IMR-90 (cell line): ENCODE data around the gene RAB8B. TPM values are rescaled to one million over a fixed set of nuclear protein-coding genes. Genes with fewer than 3 reads are reported as not detected.

Experiments
- ATAC-seq: fragments of 200-7000 bp; cut with Tn5 transposase; 2 replicates; pipeline ENCODE4 v1.9.1; 2020; ENCODE audit warnings: low read depth, mild to moderate bottlenecking, moderate library complexity
- BruUV-seq: library from RNA; stranded (reverse); fragments of 400-500 nt; replicated peaks from 2 replicates; lab custom pipeline; 2021; lab: Mats Ljungman, UMichigan
- CTCF ChIA-PET: fragments of 300-600 bp; formaldehyde crosslinking; extraction: SDS; loops from one replicate; lab custom pipeline; 2021; ENCODE audit warnings: antibody characterized with exemption; lab: Yijun Ruan, JAX
- POLR2A ChIA-PET: fragments of 300-600 bp; sonication (Branson Sonifier 250); formaldehyde crosslinking; loops from one replicate; lab custom pipeline; 2022; ENCODE audit warnings: antibody characterized with exemption; ENCODE audit not compliant: unreplicated experiment; lab: Charles Lee
- DNase-seq: peaks from one replicate; pipeline ENCODE4 v3.0.0; 2013
- H2AFZ ChIP-seq: replicated peaks from 2 replicates; pipeline ENCODE3; 2013; ENCODE audit warnings: low read length, mild to moderate bottlenecking; ENCODE audit not compliant: poor library complexity
- H2AK5ac ChIP-seq: 2 replicates; pipeline ENCODE4 v1.6.1; 2013; ENCODE audit warnings: low read depth, low read length, inconsistent platforms
- H2AK9ac ChIP-seq: replicated peaks from 2 replicates; pipeline ENCODE3; 2013; ENCODE audit warnings: mild to moderate bottlenecking, low read depth, low read length, moderate library complexity; ENCODE audit not compliant: poor library complexity
- H2BK120ac ChIP-seq: 2 replicates; pipeline ENCODE4 v1.6.1; 2013; ENCODE audit warnings: low read depth, low read length, inconsistent platforms
- H2BK15ac ChIP-seq: 3 replicates; pipeline ENCODE4 v1.6.1; 2013; ENCODE audit warnings: low read depth, low read length, inconsistent platforms
- H2BK20ac ChIP-seq: 2 replicates; pipeline ENCODE4 v1.6.1; 2013; ENCODE audit warnings: low read depth, mild to moderate bottlenecking, inconsistent platforms, low read length, moderate library complexity
- H2BK5ac ChIP-seq: 2 replicates; pipeline ENCODE4 v1.6.1; 2013; ENCODE audit warnings: mild to moderate bottlenecking, low read depth, low read length, inconsistent platforms; ENCODE audit not compliant: poor library complexity, severe bottlenecking
- H3K14ac ChIP-seq: replicated peaks from 2 replicates; pipeline ENCODE4 v1.6.1; 2013; ENCODE audit warnings: low read depth, low read length, inconsistent platforms
- H3K18ac ChIP-seq: 2 replicates; pipeline ENCODE4 v1.6.1; 2013; ENCODE audit warnings: low read depth, low read length, control low read depth
- H3K23ac ChIP-seq: 2 replicates; pipeline ENCODE4 v1.6.1; 2013; ENCODE audit warnings: low read depth, low read length, inconsistent platforms
- H3K27ac ChIP-seq: 2 replicates; pipeline ENCODE4 v1.5.1; 2013; ENCODE audit warnings: mild to moderate bottlenecking, control low read depth, low read length; ENCODE audit not compliant: insufficient read depth
- H3K27me3 ChIP-seq: 2 replicates; pipeline ENCODE4 v1.6.1; 2013; ENCODE audit warnings: low read length; ENCODE audit not compliant: control insufficient read depth, insufficient read depth
- H3K36me3 ChIP-seq: 2 replicates; pipeline ENCODE4 v1.6.1; 2013; ENCODE audit warnings: low read length, mixed read lengths; ENCODE audit not compliant: control insufficient read depth, insufficient read depth
- H3K4ac ChIP-seq: 2 replicates; pipeline ENCODE4 v1.6.1; 2013; ENCODE audit warnings: low read depth, low read length, inconsistent platforms
- H3K4me1 ChIP-seq: 2 replicates; pipeline ENCODE4 v1.6.1; 2013; ENCODE audit warnings: low read length, mixed read lengths; ENCODE audit not compliant: control insufficient read depth, insufficient read depth
- H3K4me2 ChIP-seq: 2 replicates; pipeline ENCODE4 v1.6.1; 2013; ENCODE audit warnings: low read depth, mild to moderate bottlenecking, control low read depth, low read length, moderate library complexity
- H3K4me3 ChIP-seq: 2 replicates; pipeline ENCODE4 v1.5.1; 2013; ENCODE audit warnings: low read depth, mild to moderate bottlenecking, control low read depth, low read length, moderate library complexity; ENCODE audit not compliant: insufficient read depth
- H3K56ac ChIP-seq: 2 replicates; pipeline ENCODE4 v1.6.1; 2013; ENCODE audit warnings: low read length, inconsistent platforms; ENCODE audit not compliant: insufficient read depth; ENCODE audit errors: extremely low read depth
- H3K79me1 ChIP-seq, 2 experiments: 2 replicates each; pipeline ENCODE4 v1.6.1; 2013; ENCODE audit warnings: low read length in 2 of 2, inconsistent platforms in 1 of 2, low read depth in 1 of 2
- H3K9ac ChIP-seq: 2 replicates; pipeline ENCODE4 v1.6.1; 2013; ENCODE audit warnings: low read depth, low read length, control low read depth
- H3K9me1 ChIP-seq: 2 replicates; pipeline ENCODE4 v1.6.1; 2013; ENCODE audit warnings: low read length, inconsistent platforms; ENCODE audit not compliant: insufficient read depth
- H3K9me3 ChIP-seq: 2 replicates; pipeline ENCODE4 v1.6.1; 2013; ENCODE audit warnings: low read length; ENCODE audit not compliant: control insufficient read depth, insufficient read depth
- H4K20me1 ChIP-seq: 2 replicates; pipeline ENCODE4 v1.6.1; 2013; ENCODE audit warnings: low read length, inconsistent platforms; ENCODE audit not compliant: insufficient read depth
- H4K5ac ChIP-seq: 2 replicates; pipeline ENCODE4 v1.6.1; 2013; ENCODE audit warnings: mild to moderate bottlenecking, low read depth, low read length, control low read depth
- H4K8ac ChIP-seq, 2 experiments: 2 replicates each; pipeline ENCODE4 v1.6.1; 2013; ENCODE audit warnings: low read depth in 2 of 2, low read length in 2 of 2, control low read depth in 1 of 2, inconsistent platforms in 1 of 2
- H4K91ac ChIP-seq: 2 replicates; pipeline ENCODE4 v1.6.1; 2013; ENCODE audit warnings: low read depth, low read length, inconsistent platforms; ENCODE audit not compliant: insufficient read depth
- BHLHE40 ChIP-seq: fragments of 150-350 bp; IDR thresholded peaks from 2 replicates; pipeline ENCODE4 v1.6.1; 2016; ENCODE audit warnings: mild to moderate bottlenecking, low read depth, low read length
- CEBPB ChIP-seq: IDR thresholded peaks from 2 replicates; pipeline ENCODE4 v1.6.1; 2012; ENCODE audit warnings: low read depth, low read length, improper control_type of control experiment
- FOS ChIP-seq: fragments of 150-350 bp; IDR thresholded peaks from 2 replicates; pipeline ENCODE4 v1.6.1; 2016; ENCODE audit warnings: low read depth, low read length
- MAFK ChIP-seq: IDR thresholded peaks from 2 replicates; pipeline ENCODE4 v1.6.1; 2012; ENCODE audit warnings: low read depth, low read length, improper control_type of control experiment
- MAZ ChIP-seq: IDR thresholded peaks from 2 replicates; pipeline ENCODE4 v1.6.1; 2012; ENCODE audit warnings: low read depth, mild to moderate bottlenecking, low read length, improper control_type of control experiment, moderate library complexity, borderline replicate concordance
- NFE2L2 ChIP-seq: fragments of 150-350 bp; IDR thresholded peaks from 2 replicates; pipeline ENCODE4 v1.6.1; 2016; ENCODE audit warnings: low read depth, mild to moderate bottlenecking, low read length
- POLR2A ChIP-seq: IDR thresholded peaks from 2 replicates; pipeline ENCODE4 v1.6.1; 2012; ENCODE audit warnings: mild to moderate bottlenecking, low read depth, low read length
- RAD21 ChIP-seq: IDR thresholded peaks from 2 replicates; pipeline ENCODE4 v1.6.1; 2012; ENCODE audit warnings: low read length, improper control_type of control experiment
- RCOR1 ChIP-seq: IDR thresholded peaks from 2 replicates; pipeline ENCODE4 v1.6.1; 2012; ENCODE audit warnings: mild to moderate bottlenecking, low read length, improper control_type of control experiment; ENCODE audit not compliant: insufficient replicate concordance
- RFX5 ChIP-seq: IDR thresholded peaks from 2 replicates; pipeline ENCODE4 v1.8.0; 2012; ENCODE audit warnings: low read depth, mild to moderate bottlenecking, low read length, moderate library complexity
- SMC3 ChIP-seq: fragments of 150-350 bp; IDR thresholded peaks from 2 replicates; pipeline ENCODE4 v1.6.1; 2016; ENCODE audit warnings: low read depth, mild to moderate bottlenecking, antibody characterized with exemption, low read length, moderate library complexity
- WGBS, 2 experiments: methylation state at CpG; one replicate each; pipeline versions ENCODE4 v1.1.5 to v1.1.7; 2013; ENCODE audit warnings: missing lambda C conversion rate in 2 of 2; ENCODE audit not compliant: insufficient read length in 1 of 2; ENCODE audit errors: extremely low coverage in 2 of 2; 5-methylcytosine and 5-hydroxymethylcytosine counted together
- dilution Hi-C: fragments of 300-500 bp; cut with HindIII; formaldehyde crosslinking; loops from one replicate; pipeline ENCODE4 v1.14.3; 2018; ENCODE audit warnings: low sequenced_read_pairs; ENCODE audit not compliant: unreplicated experiment
- in situ Hi-C: fragments of 300-500 bp; cut with MboI; formaldehyde crosslinking; loops from 3 replicates; pipeline ENCODE4 v1.14.3; 2019; ENCODE audit warnings: low sequenced_read_pairs, inconsistent platforms, mixed read lengths
- intact Hi-C: fragments of 100-400 bp; cut with micrococcal nuclease; formaldehyde crosslinking; loops from 2 replicates; pipeline ENCODE4 v1.10.0; 2022
- polyA plus RNA-seq, 3 experiments: library from polyadenylated mRNA; depleted of rRNA; stranded (reverse); fragments of >200 nt; gene quantifications; 2 replicates each; pipeline ENCODE4 v1.2.3, GENCODE V29; 2012; ENCODE audit warnings: low replicate concordance in 1 of 3
- total RNA-seq: library from RNA; depleted of rRNA; stranded (reverse); fragments of >200 nt; gene quantifications from 2 replicates; pipeline ENCODE4 v1.2.3, GENCODE V29; 2012
- TF ChIP-seq, protein P1 (sequence below): fragments of 150-350 bp; IDR thresholded peaks from 2 replicates; pipeline ENCODE4 v1.6.1; 2017; ENCODE audit warnings: mild to moderate bottlenecking, antibody characterized with exemption, low read length, low read depth
- TF ChIP-seq, protein P2 (sequence below): conservative IDR thresholded peaks from 2 replicates; pipeline ENCODE4 v1.5.1; 2012; ENCODE audit warnings: mild to moderate bottlenecking, low read depth, low read length, improper control_type of control experiment

Gene RAB8B
- total and polyA plus RNA-seq, 2 of the 4 experiments (the other 2 are of a cell fraction), result 19.4 to 29.4 TPM

DNA sequence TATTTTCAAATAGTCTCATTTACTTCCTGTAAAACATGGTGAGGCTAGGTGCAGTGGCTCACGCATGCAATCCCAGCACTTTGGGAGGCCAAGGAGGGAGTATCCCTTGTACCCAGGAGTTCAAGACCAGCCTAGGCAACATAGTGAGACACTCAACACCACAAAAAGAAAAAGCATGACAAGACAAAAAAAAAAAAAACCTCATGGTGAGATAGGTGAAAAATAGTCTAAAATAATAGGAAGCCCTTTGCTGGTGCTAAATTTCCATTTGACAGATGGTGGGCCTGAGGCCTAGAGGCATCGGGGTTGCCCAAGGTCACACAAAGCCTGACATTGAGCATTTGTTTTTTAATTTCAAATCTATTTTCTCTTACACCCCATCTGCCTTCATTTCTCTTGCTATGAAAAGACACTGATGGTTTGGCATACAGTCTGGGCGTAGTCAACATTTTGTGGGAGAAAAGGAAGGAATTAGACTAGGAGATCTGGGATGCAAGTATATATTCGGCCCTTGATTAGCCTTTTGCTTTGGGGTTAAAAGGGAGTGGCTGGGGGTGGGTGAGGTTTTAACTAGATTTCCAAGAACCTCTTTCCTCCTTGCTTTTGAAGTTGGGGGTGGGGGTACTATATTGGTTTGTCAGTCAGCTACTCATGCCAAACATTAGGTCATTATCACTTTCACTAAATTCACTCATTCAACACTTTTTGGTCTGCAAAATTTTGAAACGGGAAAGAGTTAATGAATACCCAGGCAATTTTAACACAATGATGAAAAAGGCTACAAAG lies 11.3 kb downstream of the RAB8B start (continued):
- no peak for TF ChIP-seq BHLHE40

DNA sequence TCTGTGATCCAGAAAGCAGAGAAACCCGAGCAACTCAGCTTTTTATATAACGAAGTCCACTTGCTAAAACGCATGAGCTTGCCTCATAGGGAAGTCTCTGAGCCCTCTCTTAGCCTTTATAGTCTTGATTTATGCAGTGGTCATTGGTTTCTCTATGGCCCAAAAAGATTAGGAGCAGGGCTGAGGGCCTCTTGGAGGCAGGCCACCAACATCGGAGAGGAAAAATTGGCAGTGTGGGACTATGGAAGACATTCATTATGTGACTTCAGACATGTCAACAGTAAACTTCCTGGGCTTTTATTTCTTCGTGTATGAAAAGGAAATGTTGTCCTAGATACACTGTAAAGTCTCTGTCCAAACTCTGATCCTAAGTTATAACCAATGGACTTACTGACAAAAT lies 13.5 kb downstream of the RAB8B start:
- no peak overlapping the region for H2AK5ac ChIP-seq
- intact Hi-C loops, result no loop called here
- H3K27me3 ChIP-seq, result no peaks in the 10 kb centered on the region
- WGBS, 2 experiments, result no CpG with 5 or more reads among the region's 5 CpGs
- dilution Hi-C loops, result no loop called here
- H3K9me3 ChIP-seq, result no peaks in the 10 kb centered on the region
- no peak overlapping the region for H3K9ac ChIP-seq
- ChIA-PET CTCF (no interaction called here), POLR2A (no interaction called here)
- H3K18ac ChIP-seq, result peak overlapping the region; percentile 70; the same call in 1 of the 2 replicates
- no peak overlapping the region for H4K8ac ChIP-seq
- peaks cover 1% of the 10 kb centered on the region; the same call in 1 of the 2 replicates for H3K36me3 ChIP-seq
- H3K4me1 ChIP-seq, result peaks cover 11% of the 10 kb centered on the region
- H4K20me1 ChIP-seq, result peaks cover 21% of the 10 kb centered on the region; the same call in 1 of the 2 replicates
- no peaks in the 10 kb centered on the region; the same call in none of the 2 replicates for H3K9me1 ChIP-seq
- ATAC-seq (no peak), DNase-seq (no peak)
- in situ Hi-C loops, result no loop called here
- no TSS peak for BruUV-seq
- no peak overlapping the region; the same call in 1 of the 2 replicates for H3K23ac ChIP-seq
- H2AK9ac ChIP-seq, result no peak overlapping the region
- H4K5ac ChIP-seq, result 0 out of 2 replicates have a peak overlapping the region, but pooled peaks have one; percentile 62
- H3K4me2 ChIP-seq, result peak overlapping the region; percentile 2; the same call in 1 of the 2 replicates
- H4K91ac ChIP-seq, result no peak overlapping the region
- peaks cover 39 to 76% of the 10 kb centered on the region in 2 experiments for H3K79me1 ChIP-seq
- H3K27ac ChIP-seq, result no peak overlapping the region
- no peak overlapping the region for H2AFZ ChIP-seq
- peak overlapping the region; percentile 37; the same call in 1 of the 2 replicates for H3K14ac ChIP-seq
- no peak overlapping the region for H3K4ac ChIP-seq
- no peak overlapping the region for H3K56ac ChIP-seq
- H2BK120ac ChIP-seq, result no peak overlapping the region
- H2BK20ac ChIP-seq, result no peak overlapping the region
- H2BK15ac ChIP-seq, result 0 out of 3 replicates have a peak overlapping the region, but pooled peaks have one; percentile 38
- H2BK5ac ChIP-seq, result no peak overlapping the region
- H3K4me3 ChIP-seq, result no peak overlapping the region
- TF ChIP-seq SMC3 (no peak), RCOR1 (no peak), MAFK (no peak), MAZ (no peak), RAD21 (no peak), BHLHE40 (no peak), CEBPB (no peak), FOS (no peak), RFX5 (no peak), NFE2L2 (no peak), POLR2A (no peak)
- TF ChIP-seq, protein P1, sequence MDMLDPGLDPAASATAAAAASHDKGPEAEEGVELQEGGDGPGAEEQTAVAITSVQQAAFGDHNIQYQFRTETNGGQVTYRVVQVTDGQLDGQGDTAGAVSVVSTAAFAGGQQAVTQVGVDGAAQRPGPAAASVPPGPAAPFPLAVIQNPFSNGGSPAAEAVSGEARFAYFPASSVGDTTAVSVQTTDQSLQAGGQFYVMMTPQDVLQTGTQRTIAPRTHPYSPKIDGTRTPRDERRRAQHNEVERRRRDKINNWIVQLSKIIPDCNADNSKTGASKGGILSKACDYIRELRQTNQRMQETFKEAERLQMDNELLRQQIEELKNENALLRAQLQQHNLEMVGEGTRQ, result no peak
- TF ChIP-seq, protein P2, sequence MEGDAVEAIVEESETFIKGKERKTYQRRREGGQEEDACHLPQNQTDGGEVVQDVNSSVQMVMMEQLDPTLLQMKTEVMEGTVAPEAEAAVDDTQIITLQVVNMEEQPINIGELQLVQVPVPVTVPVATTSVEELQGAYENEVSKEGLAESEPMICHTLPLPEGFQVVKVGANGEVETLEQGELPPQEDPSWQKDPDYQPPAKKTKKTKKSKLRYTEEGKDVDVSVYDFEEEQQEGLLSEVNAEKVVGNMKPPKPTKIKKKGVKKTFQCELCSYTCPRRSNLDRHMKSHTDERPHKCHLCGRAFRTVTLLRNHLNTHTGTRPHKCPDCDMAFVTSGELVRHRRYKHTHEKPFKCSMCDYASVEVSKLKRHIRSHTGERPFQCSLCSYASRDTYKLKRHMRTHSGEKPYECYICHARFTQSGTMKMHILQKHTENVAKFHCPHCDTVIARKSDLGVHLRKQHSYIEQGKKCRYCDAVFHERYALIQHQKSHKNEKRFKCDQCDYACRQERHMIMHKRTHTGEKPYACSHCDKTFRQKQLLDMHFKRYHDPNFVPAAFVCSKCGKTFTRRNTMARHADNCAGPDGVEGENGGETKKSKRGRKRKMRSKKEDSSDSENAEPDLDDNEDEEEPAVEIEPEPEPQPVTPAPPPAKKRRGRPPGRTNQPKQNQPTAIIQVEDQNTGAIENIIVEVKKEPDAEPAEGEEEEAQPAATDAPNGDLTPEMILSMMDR, result no peak
